Neural progenitor cell (in vitro differentiated cells): Measurements from ENCODE around the gene SEC16A.

Source experiments
- CTCF ChIP-seq: fragments of 200-600 bp; sonication (generic); IDR thresholded peaks from 2 replicates; pipeline ENCODE4 v1.5.1; 2017; ENCODE audit warnings: antibody characterized with exemption, mild to moderate bottlenecking
- EZH2 ChIP-seq: fragments of 200-600 bp; sonication (generic); IDR thresholded peaks from 2 replicates; pipeline ENCODE4 v1.6.1; 2017; ENCODE audit warnings: antibody characterized with exemption, mild to moderate bottlenecking, moderate library complexity
- EZH2phosphoT487 ChIP-seq: fragments of 200-600 bp; sonication (generic); IDR thresholded peaks from 2 replicates; pipeline ENCODE4 v1.6.1; 2017; ENCODE audit warnings: antibody characterized with exemption

DNA sequence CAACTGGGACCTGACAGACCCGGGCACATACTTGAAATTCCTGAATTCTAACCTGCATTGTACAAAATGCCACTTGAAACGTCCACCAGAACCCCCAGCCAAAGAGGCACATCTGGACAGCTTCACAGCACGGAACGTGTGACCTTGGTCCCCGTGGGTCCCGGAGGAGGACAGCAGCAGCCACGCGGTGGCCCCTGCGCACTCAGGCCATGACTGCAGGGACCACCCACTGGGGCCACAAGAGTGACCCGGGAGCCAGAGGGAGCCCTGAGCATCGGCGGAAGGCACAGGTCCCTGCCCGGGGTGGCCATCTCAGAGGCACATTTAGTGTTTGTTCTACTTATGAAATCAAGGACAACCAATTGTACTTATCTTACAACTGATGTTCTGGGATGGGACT, 80.8 kb downstream of the SEC16A start:
- TF ChIP-seq CTCF = no peak
- TF ChIP-seq EZH2 = no peak
- TF ChIP-seq EZH2phosphoT487 = no peak
